GM21528 (cell line): ENCODE data around the gene HOXD10.

Source experiments
- ATAC-seq: cut with Tn5 transposase; IDR thresholded peaks from one replicate; pipeline ENCODE4 v1.9.1; 2021; ENCODE audit warnings: mild to moderate bottlenecking, moderate library complexity; ENCODE audit not compliant: unreplicated experiment, low FRiP score

The HOXD10 gene

GRCh38 chr2:176094349-176094748, 22.2 kb upstream of the HOXD10 start:
- ATAC-seq, result no peak

GRCh38 chr2:176095421-176095820, 21.2 kb upstream of the HOXD10 start:
- no peak for ATAC-seq

GRCh38 chr2:176096243-176096985, 20.2 kb upstream of the HOXD10 start:
- no peak for ATAC-seq

- peak; percentile 83 for ATAC-seq
Measured at GRCh38 chr2:176096986-176097819, 19.4 kb upstream of the HOXD10 start.

- ATAC-seq, result no peak
Measured at GRCh38 chr2:176097820-176098365, 18.7 kb upstream of the HOXD10 start.

GRCh38 chr2:176098366-176099158, 18.0 kb upstream of the HOXD10 start:
- no peak for ATAC-seq

- no peak for ATAC-seq
Measured at GRCh38 chr2:176099159-176099727, 17.3 kb upstream of the HOXD10 start.

GRCh38 chr2:176099728-176100546, 16.6 kb upstream of the HOXD10 start, which contains the start of gene HOXD12:
TSS of gene HOXD12 (plus strand) at chr2:176099795. CDS start at chr2:176099802, 7 bp downstream.
- ATAC-seq, result no peak

GRCh38 chr2:176100547-176101140, 15.9 kb upstream of the HOXD10 start:
- no peak for ATAC-seq

- ATAC-seq, result no peak
Measured at GRCh38 chr2:176101216-176101830, 15.3 kb upstream of the HOXD10 start.

GRCh38 chr2:176101842-176102241, 14.7 kb upstream of the HOXD10 start:
- ATAC-seq, result no peak

GRCh38 chr2:176102309-176102866, 14.2 kb upstream of the HOXD10 start:
- no peak for ATAC-seq

GRCh38 chr2:176103194-176103593, 13.4 kb upstream of the HOXD10 start:
- ATAC-seq, result no peak

GRCh38 chr2:176103742-176104315, 12.7 kb upstream of the HOXD10 start:
- no peak for ATAC-seq

- no peak for ATAC-seq
Measured at GRCh38 chr2:176104316-176105077, 12.1 kb upstream of the HOXD10 start.

GRCh38 chr2:176105078-176105729, 11.4 kb upstream of the HOXD10 start:
- ATAC-seq, result no peak
